CD4-positive, alpha-beta T cell treated with Interleukin-15 for 1 hour (primary cell): ENCODE data around the gene EEF1A2.

ENCODE experiments used
- DNase-seq: peaks from one replicate; pipeline ENCODE4 v3.0.0-alpha.2; 2020

Gene EEF1A2

DNA sequence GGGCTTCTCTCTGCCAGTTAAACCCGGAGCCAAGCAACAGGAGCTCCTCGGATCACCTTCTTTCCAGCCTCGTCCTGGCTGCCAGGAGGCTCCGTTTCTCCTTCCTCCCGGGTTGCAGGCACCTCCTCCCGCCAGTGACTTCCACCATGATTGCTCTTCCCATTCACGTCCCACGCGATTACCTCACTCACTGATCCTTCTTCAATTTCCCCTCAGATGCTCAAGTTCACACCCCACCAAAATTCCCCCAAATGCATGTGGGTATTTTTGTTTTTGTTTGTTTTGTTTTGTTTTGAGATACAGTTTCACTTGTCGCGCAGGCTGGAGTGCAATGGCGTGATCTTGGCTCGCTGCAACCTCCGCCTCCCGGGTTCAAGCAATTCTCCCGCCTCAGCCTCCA, 51.6 kb downstream of the EEF1A2 start:
- DNase-seq, result no peak

DNA sequence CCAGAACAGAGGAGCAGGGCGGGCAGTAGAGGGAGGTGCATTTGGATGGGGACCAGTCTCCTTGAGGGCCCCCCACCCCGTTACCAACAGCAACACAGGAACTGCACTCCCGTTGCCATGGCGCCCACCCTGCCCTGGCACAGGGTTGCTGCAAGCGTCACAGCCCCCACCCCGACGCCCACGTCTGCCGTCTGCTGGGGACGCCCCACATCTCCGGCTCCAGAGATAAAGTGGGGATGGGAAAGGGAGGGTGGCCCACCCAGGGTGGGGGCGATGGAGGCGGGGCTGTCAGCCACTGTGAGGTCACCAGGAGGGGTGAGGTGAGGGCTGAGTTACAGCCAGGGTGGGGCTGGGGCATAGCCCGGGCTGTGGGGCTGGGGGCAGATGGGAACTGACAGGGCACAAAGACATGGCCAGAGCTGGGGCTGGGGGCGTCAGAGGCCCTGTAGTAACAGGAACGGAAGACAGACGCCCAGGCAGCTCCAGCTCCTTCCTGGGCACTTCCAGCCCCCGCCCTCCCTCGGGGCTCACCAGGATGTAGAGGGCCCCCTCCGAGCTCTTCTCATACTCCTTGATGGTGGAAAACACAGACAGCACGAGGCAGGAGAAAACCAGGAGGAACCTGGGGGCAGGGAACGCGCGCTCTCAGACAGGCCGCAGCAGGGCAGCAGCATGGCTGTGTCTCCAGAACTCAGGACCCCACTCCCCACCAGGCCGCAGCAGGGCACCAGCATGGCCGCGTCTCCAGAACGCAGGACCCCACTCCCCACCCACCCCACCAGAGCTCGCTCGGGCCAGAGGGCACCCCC, 52.5 kb downstream of the EEF1A2 start:
- peak; percentile 27 for DNase-seq

DNA sequence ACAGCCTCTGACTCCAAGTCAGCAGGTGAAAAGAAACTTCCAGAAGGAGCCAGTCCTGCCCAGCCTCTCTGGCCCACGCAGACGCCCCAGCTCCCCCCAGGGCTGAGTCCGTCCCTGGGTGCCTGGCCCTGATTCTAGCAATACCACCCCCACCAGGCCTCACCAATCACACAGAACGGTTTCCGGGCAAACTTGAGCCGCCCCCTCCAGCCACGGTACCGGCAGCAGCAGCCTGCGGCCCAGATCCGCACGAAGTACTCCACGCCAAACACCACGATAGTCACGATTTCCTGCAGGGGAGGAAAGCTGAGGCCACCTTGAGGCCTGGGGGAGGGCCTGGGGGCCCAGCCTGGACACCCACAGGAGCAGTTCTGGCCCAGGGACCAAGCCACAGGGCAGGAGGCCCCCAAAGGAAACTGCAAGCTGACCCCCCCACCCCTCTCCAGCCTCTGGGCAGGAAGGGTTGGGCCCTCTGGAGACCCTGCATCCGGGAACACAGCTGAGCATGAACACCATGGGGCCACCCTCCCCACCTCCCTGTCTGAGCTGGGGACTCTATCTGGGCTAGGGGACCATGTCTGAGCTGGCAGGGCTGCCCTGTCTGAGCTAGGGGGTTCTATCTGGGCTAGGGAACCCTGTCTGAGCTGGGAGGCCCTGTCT, 53.7 kb downstream of the EEF1A2 start:
- DNase-seq, result no peak

DNA sequence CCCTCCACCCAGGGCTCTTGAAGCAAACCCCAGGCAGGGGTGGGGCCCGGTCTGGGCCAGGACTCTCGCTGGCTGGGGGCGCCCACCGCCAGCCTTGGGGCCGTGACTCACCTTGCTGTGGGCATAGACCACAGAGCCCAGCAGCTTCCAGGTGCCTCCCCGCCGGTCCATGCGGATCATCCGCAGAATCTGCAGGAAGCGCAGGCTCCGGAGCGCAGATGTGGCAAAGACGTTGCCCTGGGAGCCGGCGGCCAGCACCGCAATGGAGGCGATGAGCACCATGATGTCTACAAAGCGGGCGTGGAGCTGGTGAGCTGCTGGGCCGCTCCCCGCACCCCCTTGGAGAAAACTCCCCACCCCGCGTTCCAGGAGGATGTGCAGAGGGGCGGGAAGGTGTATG, 54.3 kb downstream of the EEF1A2 start:
- no peak for DNase-seq

DNA sequence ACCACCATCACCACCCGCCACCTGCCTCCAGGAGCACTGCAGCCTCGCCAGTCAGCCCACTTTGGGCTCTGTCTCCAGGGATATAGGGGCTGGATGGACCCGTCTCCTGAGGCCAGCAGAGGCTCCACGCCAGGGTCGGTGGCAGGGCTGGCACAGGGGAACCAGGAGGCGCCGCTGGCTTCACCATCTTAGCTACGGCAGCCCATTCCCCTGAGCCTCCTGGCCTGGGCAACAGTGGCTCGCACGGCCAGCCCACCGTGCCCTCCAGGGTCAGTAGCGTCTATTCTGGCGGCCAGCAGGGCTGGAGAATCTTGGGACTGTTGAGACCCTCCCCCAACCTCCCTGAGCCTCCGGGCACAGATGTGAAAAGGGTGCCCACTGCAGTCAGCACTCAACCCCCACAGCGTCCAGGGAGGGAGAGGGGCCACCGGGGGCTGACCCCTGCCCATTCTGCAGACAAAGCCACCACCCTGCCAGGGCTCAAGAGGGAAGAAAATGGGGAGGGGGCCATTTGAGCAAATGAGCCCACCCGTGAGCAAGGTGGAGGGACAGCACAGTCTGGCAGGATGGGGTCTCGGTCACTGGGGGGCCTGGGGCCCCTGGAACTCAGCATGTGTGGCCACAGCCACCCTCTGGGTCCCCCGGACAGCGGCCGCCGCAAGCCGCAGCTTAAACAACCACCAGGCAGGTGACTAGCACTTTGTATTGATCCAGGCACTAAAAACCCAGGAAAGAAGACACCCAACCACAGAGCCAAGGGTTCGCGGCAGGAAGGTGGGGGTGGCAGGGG, 55.1 kb downstream of the EEF1A2 start:
- DNase-seq, result no peak

DNA sequence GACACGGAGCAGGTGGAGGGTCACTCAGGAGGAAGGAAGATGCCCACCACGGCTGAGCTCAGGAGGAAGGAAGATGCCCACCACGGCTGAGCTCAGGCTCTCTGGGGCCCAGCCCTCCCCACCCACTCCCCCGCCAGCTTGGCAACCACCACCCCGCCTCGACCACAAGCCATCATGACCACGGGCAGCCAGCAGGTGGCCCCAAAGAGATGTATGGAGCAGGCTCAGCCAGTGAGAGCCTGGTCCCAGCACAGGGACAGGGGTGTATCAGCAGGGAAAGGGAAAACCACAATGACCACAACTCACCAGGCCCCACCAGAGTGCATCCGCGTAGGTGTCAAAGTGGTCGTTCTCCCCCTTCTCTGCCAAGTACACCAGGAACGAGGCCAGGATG, 56.8 kb downstream of the EEF1A2 start:
- DNase-seq, result peak; percentile 48

DNA sequence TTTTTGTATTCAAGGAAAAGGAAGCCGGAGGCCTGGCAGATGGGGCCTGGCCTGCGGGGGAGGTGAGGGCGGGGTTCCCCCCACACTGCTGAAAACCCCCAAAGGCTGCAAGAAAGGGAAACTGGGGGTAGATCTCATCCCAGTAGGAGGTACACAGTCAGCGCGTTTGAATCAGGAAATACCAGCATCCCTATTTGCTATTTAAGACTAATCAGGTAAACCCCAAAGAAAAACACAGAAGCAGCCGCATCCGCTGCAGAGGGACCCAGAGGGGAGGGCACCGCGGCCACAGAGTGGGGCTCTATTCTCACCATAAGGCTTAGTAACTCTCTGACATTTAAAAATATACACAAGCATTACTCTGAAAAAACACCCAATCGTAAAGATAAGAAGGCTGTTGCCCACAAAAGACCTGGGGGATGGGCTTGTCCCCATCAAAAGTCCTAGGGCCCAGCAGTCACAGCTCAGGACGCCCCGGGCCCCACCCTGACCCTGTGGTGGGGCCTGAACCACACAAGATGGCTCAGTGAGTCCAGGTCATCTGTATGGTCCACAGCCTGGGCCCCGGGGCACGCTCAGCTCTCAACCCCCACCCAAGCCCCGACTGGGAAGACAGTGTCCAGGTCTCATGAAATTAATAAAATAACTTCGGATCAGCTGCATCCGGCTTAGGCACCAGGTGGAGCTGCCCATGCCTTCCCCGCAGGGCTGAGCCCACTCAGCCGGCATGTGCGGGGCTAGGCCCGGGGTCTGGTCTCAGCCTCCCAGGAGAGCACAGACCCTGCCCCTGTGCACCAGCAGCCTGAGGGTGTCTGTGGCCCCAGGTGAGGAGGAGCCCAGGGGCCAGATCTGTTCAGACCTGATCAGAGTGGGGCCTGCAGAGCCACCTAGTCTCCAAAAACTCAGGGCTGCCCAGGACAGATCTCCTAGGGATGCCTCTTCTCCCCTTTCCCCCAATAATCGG, 57.5 kb downstream of the EEF1A2 start:
- DNase-seq, result no peak

DNA sequence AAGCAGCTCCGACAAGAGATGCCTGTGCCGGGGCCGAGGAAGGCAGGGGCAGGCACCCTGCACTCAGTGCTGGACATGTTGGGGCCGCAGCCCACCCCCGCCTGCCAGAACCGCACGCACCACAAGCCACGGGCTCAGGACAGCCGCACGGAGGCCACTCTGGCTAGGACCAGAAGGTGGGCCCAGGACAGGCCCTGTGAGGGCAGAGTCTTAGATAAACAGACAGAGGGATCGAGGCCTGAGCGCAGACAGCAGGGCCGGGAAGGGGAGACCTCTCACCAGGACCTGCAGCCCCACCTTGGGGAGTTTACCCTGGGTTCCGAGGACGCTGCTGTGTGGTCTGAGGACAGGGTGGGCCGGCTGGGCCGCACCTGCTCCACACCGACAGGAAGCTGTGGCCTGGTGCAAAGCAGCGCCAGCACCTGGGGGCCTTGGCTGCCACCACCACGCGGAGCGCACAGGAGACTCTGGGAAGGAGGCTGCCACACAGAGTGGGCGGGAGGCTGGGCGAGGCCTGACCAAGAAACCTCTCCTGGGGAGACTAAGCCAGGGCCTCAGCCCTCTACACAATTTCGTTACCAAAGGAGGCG, 58.4 kb downstream of the EEF1A2 start:
- no peak for DNase-seq

DNA sequence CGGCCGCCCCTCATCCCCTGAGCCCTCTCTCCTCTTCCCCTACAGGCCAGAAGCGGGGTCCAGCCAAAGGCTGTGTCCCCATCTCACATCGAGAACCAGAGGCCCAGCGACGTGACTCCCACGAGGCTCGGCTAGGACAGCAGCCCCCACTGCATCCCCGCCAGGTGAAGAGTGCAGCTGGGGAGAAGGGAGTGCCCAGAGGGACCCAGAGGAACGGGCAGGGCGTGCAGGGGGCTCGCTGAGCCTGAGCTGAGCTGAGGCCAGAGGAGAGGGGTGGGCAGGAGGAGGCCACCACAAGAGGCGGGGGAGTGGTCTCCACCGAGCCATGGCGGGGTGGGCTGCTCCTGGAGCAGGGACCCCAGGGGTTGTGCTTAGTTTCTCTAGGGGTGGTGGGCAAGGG, 59.0 kb downstream of the EEF1A2 start:
- no peak for DNase-seq

DNA sequence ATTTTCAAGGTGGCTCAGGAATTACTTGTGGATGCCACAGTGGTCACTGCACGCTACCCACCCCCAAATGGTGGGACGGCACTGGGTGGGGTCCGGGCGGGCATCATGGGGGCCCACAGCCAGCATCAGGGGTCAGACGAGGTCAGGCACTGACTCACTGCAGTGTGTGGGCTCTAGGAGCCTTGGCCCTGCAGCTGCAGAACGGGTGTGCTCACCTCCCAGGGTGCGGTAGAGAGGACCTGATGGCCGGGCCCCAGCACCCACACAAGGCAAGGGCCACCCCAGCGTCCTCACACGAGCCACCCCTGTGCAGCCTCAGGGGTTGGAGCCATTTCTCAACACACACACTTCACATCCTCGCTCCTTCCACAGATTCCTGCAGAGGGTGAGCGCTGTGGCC, 60.8 kb downstream of the EEF1A2 start:
- DNase-seq, result no peak
